Mesendoderm (in vitro differentiated cells): ENCODE measurements around the gene CRK.
"Not testable (repeated sequence)": the region's sequence is repeated elsewhere in the genome, so short reads cannot be mapped to it uniquely, and the experiment has no call there.

Experiments used
- DNase-seq: peaks from one replicate; pipeline ENCODE4 v3.0.0; 2013
- H2AK5ac ChIP-seq: 2 replicates; pipeline ENCODE4 v1.6.1; 2013; ENCODE audit warnings: low read length, inconsistent platforms
- H2BK120ac ChIP-seq: 2 replicates; pipeline ENCODE4 v1.6.1; 2013; ENCODE audit warnings: low read depth, mild to moderate bottlenecking, low read length, moderate library complexity, mixed read lengths
- H2BK15ac ChIP-seq: replicated peaks from 2 replicates; pipeline ENCODE4 v1.6.1; 2013; ENCODE audit warnings: low read depth, mild to moderate bottlenecking, moderate library complexity
- H2BK5ac ChIP-seq: 2 replicates; pipeline ENCODE4 v1.6.1; 2013; ENCODE audit warnings: low read length, inconsistent platforms
- H3K18ac ChIP-seq: 2 replicates; pipeline ENCODE4 v1.6.1; 2013; ENCODE audit warnings: mild to moderate bottlenecking, low read length, mixed read lengths
- H3K23ac ChIP-seq: one replicate; pipeline ENCODE4 v1.6.1; 2013; ENCODE audit warnings: low read length
- H3K27ac ChIP-seq: 2 replicates; pipeline ENCODE4 v1.5.1; 2013; ENCODE audit warnings: low read depth, mild to moderate bottlenecking, inconsistent platforms, low read length, moderate library complexity
- H3K27me3 ChIP-seq: 2 replicates; pipeline ENCODE4 v1.6.1; 2013; ENCODE audit warnings: low read length, control low read depth, mild to moderate bottlenecking, inconsistent platforms; ENCODE audit not compliant: insufficient read depth, poor library complexity
- H3K36me3 ChIP-seq: 2 replicates; pipeline ENCODE4 v1.6.1; 2013; ENCODE audit warnings: low read length, inconsistent platforms; ENCODE audit not compliant: control insufficient read depth, insufficient read depth
- H3K4ac ChIP-seq: one replicate; pipeline ENCODE4 v1.6.1; 2013; ENCODE audit warnings: low read depth, mild to moderate bottlenecking, low read length, moderate library complexity
- H3K4me1 ChIP-seq: 2 replicates; pipeline ENCODE4 v1.6.1; 2013; ENCODE audit warnings: low read depth, low read length, inconsistent platforms; ENCODE audit not compliant: control insufficient read depth
- H3K4me2 ChIP-seq: 2 replicates; pipeline ENCODE4 v1.6.1; 2013; ENCODE audit warnings: low read length
- H3K4me3 ChIP-seq: 2 replicates; pipeline ENCODE4 v1.5.1; 2013; ENCODE audit warnings: mild to moderate bottlenecking, low read length
- H3K56ac ChIP-seq: one replicate; pipeline ENCODE4 v1.6.1; 2013; ENCODE audit warnings: low read length
- H3K79me1 ChIP-seq: 2 replicates; pipeline ENCODE4 v1.6.1; 2013; ENCODE audit warnings: low read length, inconsistent platforms
- H3K79me2 ChIP-seq: 2 replicates; pipeline ENCODE4 v1.6.1; 2013; ENCODE audit warnings: mild to moderate bottlenecking, low read length; ENCODE audit not compliant: control insufficient read depth, insufficient read depth
- H3K9ac ChIP-seq: 2 replicates; pipeline ENCODE4 v1.6.1; 2013; ENCODE audit warnings: low read length, inconsistent platforms
- H4K5ac ChIP-seq: one replicate; pipeline ENCODE4 v1.6.1; 2013; ENCODE audit warnings: low read length
- H4K8ac ChIP-seq: one replicate; pipeline ENCODE4 v1.6.1; 2013; ENCODE audit warnings: low read depth, mild to moderate bottlenecking, control low read depth, low read length, moderate library complexity
- WGBS: extraction: QIAGEN DNeasy Blood & Tissue Kit; methylation state at CpG from one replicate; pipeline ENCODE4 v1.1.7; 2013; ENCODE audit warnings: low lambda C conversion rate, missing lambda C conversion rate; ENCODE audit not compliant: insufficient coverage; ENCODE audit errors: extremely low coverage; 5-methylcytosine and 5-hydroxymethylcytosine counted together

The CRK gene

GRCh38 chr17:1446201-1446600 lies 9.8 kb downstream of the CRK start:
- no peak overlapping the region for H3K27ac ChIP-seq
- H3K4me3 ChIP-seq, result no peak overlapping the region
- H2AK5ac ChIP-seq, result no peak overlapping the region
- H3K79me2 ChIP-seq, result peaks cover 71% of the 10 kb centered on the region
- peaks cover 21% of the 10 kb centered on the region for H3K79me1 ChIP-seq
- H3K23ac ChIP-seq, result no peak overlapping the region
- H3K4ac ChIP-seq, result no peak overlapping the region
- no peak overlapping the region for H4K8ac ChIP-seq
- H2BK5ac ChIP-seq, result no peak overlapping the region
- no peak overlapping the region for H4K5ac ChIP-seq
- DNase-seq, result no peak
- H3K9ac ChIP-seq, result no peak overlapping the region
- no CpG with 5 or more reads among the region's 12 CpGs for WGBS
- no peak overlapping the region for H3K4me2 ChIP-seq
- no peak overlapping the region for H3K56ac ChIP-seq
- no peaks in the 10 kb centered on the region for H3K36me3 ChIP-seq
- no peak overlapping the region for H3K18ac ChIP-seq
- H2BK15ac ChIP-seq, result no peak overlapping the region
- no peaks in the 10 kb centered on the region for H3K27me3 ChIP-seq
- no peaks in the 10 kb centered on the region for H3K4me1 ChIP-seq
- H2BK120ac ChIP-seq, result no peak overlapping the region

- not testable (repeated sequence) for H4K5ac ChIP-seq, H3K27me3 ChIP-seq, DNase-seq, H2BK120ac ChIP-seq, H3K56ac ChIP-seq, H3K4me2 ChIP-seq, H2AK5ac ChIP-seq, H3K18ac ChIP-seq, H3K9ac ChIP-seq, H3K4me1 ChIP-seq, H2BK15ac ChIP-seq, H3K36me3 ChIP-seq, H3K4ac ChIP-seq, H2BK5ac ChIP-seq, H3K27ac ChIP-seq, H3K23ac ChIP-seq, H3K4me3 ChIP-seq, H4K8ac ChIP-seq
- peaks cover 70% of the 10 kb centered on the region for H3K79me2 ChIP-seq
- peaks cover 22% of the 10 kb centered on the region for H3K79me1 ChIP-seq
- no CpG with 5 or more reads among the region's 4 CpGs for WGBS
Measured at GRCh38 chr17:1445695-1446094, 10.3 kb downstream of the CRK start.

- H3K56ac ChIP-seq, H2BK5ac ChIP-seq, H3K4me1 ChIP-seq, H3K4ac ChIP-seq, H3K36me3 ChIP-seq, H4K8ac ChIP-seq, H3K4me2 ChIP-seq, H2BK120ac ChIP-seq, H2AK5ac ChIP-seq, H2BK15ac ChIP-seq, H3K23ac ChIP-seq, H4K5ac ChIP-seq, H3K18ac ChIP-seq, H3K27me3 ChIP-seq, H3K9ac ChIP-seq, H3K4me3 ChIP-seq, H3K27ac ChIP-seq, DNase-seq: not testable (repeated sequence)
- Histone ChIP-seq H3K79me1 (peaks cover 15% of the 10 kb centered on the region), H3K79me2 (peaks cover 60% of the 10 kb centered on the region)
- WGBS, result no CpG with 5 or more reads among the region's 6 CpGs
Measured at GRCh38 chr17:1442721-1443120, 13.3 kb downstream of the CRK start.

- Histone ChIP-seq H3K27ac (no peak overlapping the region), H3K4me2 (no peak overlapping the region), H3K27me3 (no peaks in the 10 kb centered on the region), H3K79me2 (peaks cover 55% of the 10 kb centered on the region), H3K4ac (no peak overlapping the region), H3K4me1 (no peaks in the 10 kb centered on the region), H2BK120ac (no peak overlapping the region), H2BK15ac (no peak overlapping the region), H3K18ac (no peak overlapping the region), H3K4me3 (no peak overlapping the region), H3K79me1 (peaks cover 14% of the 10 kb centered on the region), H2AK5ac (no peak overlapping the region), H3K56ac (no peak overlapping the region), H4K8ac (no peak overlapping the region), H3K36me3 (no peaks in the 10 kb centered on the region), H3K9ac (no peak overlapping the region), H2BK5ac (no peak overlapping the region), H3K23ac (no peak overlapping the region), H4K5ac (no peak overlapping the region)
- no CpG with 5 or more reads among the region's 4 CpGs for WGBS
- DNase-seq, result no peak
Measured at GRCh38 chr17:1442187-1442586, 13.8 kb downstream of the CRK start.

- no peak overlapping the region for H3K56ac ChIP-seq
- no peak overlapping the region for H2BK15ac ChIP-seq
- H3K79me1 ChIP-seq, result peaks cover 13% of the 10 kb centered on the region
- no peak overlapping the region for H2BK5ac ChIP-seq
- no peaks in the 10 kb centered on the region for H3K4me1 ChIP-seq
- no peak overlapping the region for H3K4me3 ChIP-seq
- DNase-seq, result no peak
- no peak overlapping the region for H4K8ac ChIP-seq
- no CpG with 5 or more reads among the region's 8 CpGs for WGBS
- H3K4me2 ChIP-seq, result no peak overlapping the region
- H3K18ac ChIP-seq, result no peak overlapping the region
- no peak overlapping the region for H3K4ac ChIP-seq
- no peaks in the 10 kb centered on the region for H3K27me3 ChIP-seq
- H2BK120ac ChIP-seq, result no peak overlapping the region
- H2AK5ac ChIP-seq, result no peak overlapping the region
- H4K5ac ChIP-seq, result no peak overlapping the region
- no peak overlapping the region for H3K23ac ChIP-seq
- H3K79me2 ChIP-seq, result peaks cover 49% of the 10 kb centered on the region
- H3K9ac ChIP-seq, result no peak overlapping the region
- H3K27ac ChIP-seq, result no peak overlapping the region
- H3K36me3 ChIP-seq, result peaks cover 2% of the 10 kb centered on the region
Measured at GRCh38 chr17:1440921-1441320, 15.1 kb downstream of the CRK start.

GRCh38 chr17:1438593-1439083 lies 17.4 kb downstream of the CRK start:
- H3K23ac ChIP-seq, result no peak overlapping the region
- H3K4me3 ChIP-seq, result no peak overlapping the region
- peak; percentile 71 for DNase-seq
- peaks cover 17% of the 10 kb centered on the region for H3K79me1 ChIP-seq
- H2BK5ac ChIP-seq, result no peak overlapping the region
- H2BK15ac ChIP-seq, result no peak overlapping the region
- no peak overlapping the region for H2AK5ac ChIP-seq
- no peak overlapping the region for H3K4ac ChIP-seq
- no peak overlapping the region for H3K56ac ChIP-seq
- no peaks in the 10 kb centered on the region for H3K4me1 ChIP-seq
- WGBS, result no CpG with 5 or more reads among the region's 11 CpGs
- H3K79me2 ChIP-seq, result peaks cover 43% of the 10 kb centered on the region
- H3K27me3 ChIP-seq, result no peaks in the 10 kb centered on the region
- peaks cover 6% of the 10 kb centered on the region for H3K36me3 ChIP-seq
- no peak overlapping the region for H4K8ac ChIP-seq
- no peak overlapping the region for H3K9ac ChIP-seq
- H3K27ac ChIP-seq, result no peak overlapping the region
- no peak overlapping the region for H3K4me2 ChIP-seq
- H3K18ac ChIP-seq, result no peak overlapping the region
- no peak overlapping the region for H2BK120ac ChIP-seq
- no peak overlapping the region for H4K5ac ChIP-seq
